Endothelial cell (in vitro differentiated cells): ENCODE measurements around the gene ZNF354B. TPM values are rescaled to one million over a fixed set of nuclear protein-coding genes. Genes with fewer than 3 reads are reported as not detected.

Experiments
- DNase-seq: peaks from one replicate; pipeline ENCODE4 v3.0.0; 2021; ENCODE audit warnings: low spot score
- H3K27ac Mint-ChIP-seq: one replicate; pipeline ENCODE4 v1.8.0; 2021; ENCODE audit warnings: mixed read lengths, inconsistent platforms; ENCODE audit not compliant: unreplicated experiment
- H3K27me3 Mint-ChIP-seq: one replicate; pipeline ENCODE4 v1.8.0; 2021; ENCODE audit warnings: mild to moderate bottlenecking, moderate library complexity, mixed read lengths, inconsistent platforms; ENCODE audit not compliant: unreplicated experiment
- H3K36me3 Mint-ChIP-seq: one replicate; pipeline ENCODE4 v1.8.0; 2021; ENCODE audit warnings: mild to moderate bottlenecking, low read depth, mixed read lengths, inconsistent platforms; ENCODE audit not compliant: unreplicated experiment
- H3K4me1 Mint-ChIP-seq: one replicate; pipeline ENCODE4 v1.8.0; 2021; ENCODE audit warnings: mild to moderate bottlenecking, mixed read lengths, inconsistent platforms; ENCODE audit not compliant: unreplicated experiment
- H3K4me3 Mint-ChIP-seq: one replicate; pipeline ENCODE4 v1.8.0; 2021; ENCODE audit warnings: mild to moderate bottlenecking, mixed read lengths, inconsistent platforms; ENCODE audit not compliant: unreplicated experiment
- H3K9me3 Mint-ChIP-seq: one replicate; pipeline ENCODE4 v1.8.0; 2021; ENCODE audit warnings: mixed read lengths, inconsistent platforms; ENCODE audit not compliant: unreplicated experiment
- CTCF ChIP-seq: fragments of 200-600 bp; sonication (generic); IDR thresholded peaks from one replicate; pipeline ENCODE4 v1.5.0; 2021; ENCODE audit warnings: antibody characterized with exemption; ENCODE audit not compliant: unreplicated experiment
- total RNA-seq: library from RNA; stranded (reverse); fragmentation: NEBNext Ultra II Directional; extraction: Animal tissue kit (Norgen Biotek cat#: 25700); gene quantifications from one replicate; pipeline ENCODE4 v1.2.1, GENCODE V29; 2021; ENCODE audit not compliant: unreplicated experiment

The ZNF354B gene
- total RNA-seq, 1 donor from 2014 or later, result 23.6 TPM

- peaks cover 66% of the 10 kb centered on the region for H3K9me3 Mint-ChIP-seq
- H3K27me3 Mint-ChIP-seq, result peaks cover 7% of the 10 kb centered on the region
- no peak for TF ChIP-seq CTCF
- H3K27ac Mint-ChIP-seq, result no peak overlapping the region
- H3K4me3 Mint-ChIP-seq, result no peak overlapping the region
- H3K4me1 Mint-ChIP-seq, result no peaks in the 10 kb centered on the region
- peaks cover 50% of the 10 kb centered on the region for H3K36me3 Mint-ChIP-seq
- DNase-seq, result no peak
These were observed 72.3 kb downstream of the ZNF354B start for GRCh38 chr5:178931846-178932760.

Other genes with a start within 250 kb of the ZNF354B start
- 19.9 TPM for gene CLK4, start 232.9 kb upstream of the ZNF354B start, total RNA-seq
- 23.2 TPM for gene ZNF354A, start 129.3 kb upstream of the ZNF354B start, total RNA-seq
- 2.8 TPM for gene ZFP2, start 36.0 kb downstream of the ZNF354B start, total RNA-seq
- 0.15 TPM for gene ZNF454, start 81.2 kb downstream of the ZNF354B start, total RNA-seq
- gene GRM6, start 135.4 kb downstream of the ZNF354B start, total RNA-seq, result not detected
- 5.9 TPM for gene ZNF879, start 163.9 kb downstream of the ZNF354B start, total RNA-seq
- 6.0 TPM for gene ZNF354C, start 200.4 kb downstream of the ZNF354B start, total RNA-seq